GM21723 (cell line): ENCODE measurements around the gene WHRN.

Experiments used
- ATAC-seq: cut with Tn5 transposase; IDR thresholded peaks from one replicate; pipeline ENCODE4 v1.9.1; 2021; ENCODE audit warnings: mild to moderate bottlenecking, moderate library complexity; ENCODE audit not compliant: unreplicated experiment

Gene WHRN

GRCh38 chr9:114493521-114494184, 11.6 kb downstream of the WHRN start:
- ATAC-seq, result no peak

- ATAC-seq, result no peak
These were observed 12.3 kb downstream of the WHRN start for GRCh38 chr9:114492991-114493390.

- no peak for ATAC-seq
These were observed 13.8 kb downstream of the WHRN start for GRCh38 chr9:114491430-114492003.

GRCh38 chr9:114489928-114490327, 15.3 kb downstream of the WHRN start:
- ATAC-seq, result no peak

- no peak for ATAC-seq
These were observed 16.7 kb downstream of the WHRN start for GRCh38 chr9:114488398-114489129.

- ATAC-seq, result peak; percentile 55
These were observed 17.5 kb downstream of the WHRN start for GRCh38 chr9:114487607-114488300.

- ATAC-seq, result no peak
These were observed 18.9 kb downstream of the WHRN start for GRCh38 chr9:114486205-114486963.

GRCh38 chr9:114484854-114485443, 20.3 kb downstream of the WHRN start:
- peak; percentile 79 for ATAC-seq

- ATAC-seq, result peak; percentile 3
These were observed 20.9 kb downstream of the WHRN start for GRCh38 chr9:114484215-114484853.

- no peak for ATAC-seq
These were observed 21.8 kb downstream of the WHRN start for GRCh38 chr9:114483499-114483898.

GRCh38 chr9:114482593-114482992, 22.7 kb downstream of the WHRN start:
- no peak for ATAC-seq

GRCh38 chr9:114481789-114482188, 23.5 kb downstream of the WHRN start:
- ATAC-seq, result no peak

- no peak for ATAC-seq
These were observed 24.4 kb downstream of the WHRN start for GRCh38 chr9:114480746-114481435.

- no peak for ATAC-seq
These were observed 26.4 kb downstream of the WHRN start for GRCh38 chr9:114478871-114479270.

GRCh38 chr9:114478459-114478858, 26.8 kb downstream of the WHRN start:
- ATAC-seq, result no peak

- ATAC-seq, result no peak
These were observed 27.6 kb downstream of the WHRN start for GRCh38 chr9:114477642-114478041.

- no peak for ATAC-seq
These were observed 28.3 kb downstream of the WHRN start for GRCh38 chr9:114476891-114477469.

GRCh38 chr9:114475412-114476135, 29.7 kb downstream of the WHRN start:
- ATAC-seq, result no peak
